Vagina (tissue), 2 donors: ENCODE results near the gene ZNF512. TPM values are rescaled to one million over a fixed set of nuclear protein-coding genes. Genes with fewer than 3 reads are reported as not detected.
A peak's percentile ranks its signal among the peaks of the same experiment; 100 is the strongest.

Experiments
- DNase-seq, 2 donors: peaks; one replicate each; pipeline ENCODE4 v3.0.0-alpha.2; 2017; ENCODE audit errors: extremely low spot score in 2 of 2
- H3K27ac ChIP-seq: fragments of 200-600 bp; sonication (generic); one replicate; pipeline ENCODE4 v1.5.1; 2019
- H3K27me3 ChIP-seq: fragments of 200-600 bp; sonication (generic); one replicate; pipeline ENCODE4 v1.5.1; 2019
- H3K36me3 ChIP-seq, 2 donors: fragments of 200-600 bp; sonication (generic); one replicate each; pipeline ENCODE4 v1.5.1; 2017 to 2019
- H3K4me1 ChIP-seq: fragments of 200-600 bp; sonication (generic); one replicate; pipeline ENCODE4 v1.5.1; 2019
- H3K4me3 ChIP-seq, 2 donors: fragments of 200-600 bp; sonication (generic); 1 replicate in 1 of 2; 2 replicates in 1 of 2; pipeline ENCODE4 v1.5.1; 2016 to 2019
- H3K9me3 ChIP-seq: fragments of 200-600 bp; sonication (generic); one replicate; pipeline ENCODE4 v1.5.1; 2019
- CTCF ChIP-seq, 3 experiments: fragments of 450-650 bp in 2 of 3; fragments of 200-600 bp in 1 of 3; sonication (generic) in 1 of 3; IDR thresholded peaks; one replicate each; pipeline ENCODE4 v1.5.1; 2017 to 2019; ENCODE audit warnings: antibody characterized with exemption in 3 of 3, mild to moderate bottlenecking in 2 of 3, moderate library complexity in 2 of 3
- POLR2A ChIP-seq, 2 donors: fragments of 450-650 bp; IDR thresholded peaks; one replicate each; pipeline ENCODE4 v1.6.1; 2017; ENCODE audit warnings: antibody characterized with exemption in 2 of 2, mild to moderate bottlenecking in 2 of 2, moderate library complexity in 2 of 2
- POLR2AphosphoS5 ChIP-seq, 2 donors: sonication (generic); formaldehyde crosslinking; IDR thresholded peaks; one replicate each; pipeline ENCODE4 v1.9.0; 2017; ENCODE audit warnings: antibody characterized with exemption in 2 of 2, mild to moderate bottlenecking in 2 of 2, low read depth in 1 of 2; ENCODE audit not compliant: insufficient read depth in 1 of 2
- intact Hi-C: fragments of 100-400 bp; cut with DNase I; formaldehyde crosslinking; loops from one replicate; pipeline ENCODE4 v1.15.1; 2023
- total RNA-seq: library from RNA; depleted of rRNA; stranded (reverse); fragments of >200 nt; gene quantifications from one replicate; pipeline ENCODE4 v1.2.3, GENCODE V29; 2016

The ZNF512 gene
- total RNA-seq, 1 donor from 2014 or later: 35.4 TPM

DNA sequence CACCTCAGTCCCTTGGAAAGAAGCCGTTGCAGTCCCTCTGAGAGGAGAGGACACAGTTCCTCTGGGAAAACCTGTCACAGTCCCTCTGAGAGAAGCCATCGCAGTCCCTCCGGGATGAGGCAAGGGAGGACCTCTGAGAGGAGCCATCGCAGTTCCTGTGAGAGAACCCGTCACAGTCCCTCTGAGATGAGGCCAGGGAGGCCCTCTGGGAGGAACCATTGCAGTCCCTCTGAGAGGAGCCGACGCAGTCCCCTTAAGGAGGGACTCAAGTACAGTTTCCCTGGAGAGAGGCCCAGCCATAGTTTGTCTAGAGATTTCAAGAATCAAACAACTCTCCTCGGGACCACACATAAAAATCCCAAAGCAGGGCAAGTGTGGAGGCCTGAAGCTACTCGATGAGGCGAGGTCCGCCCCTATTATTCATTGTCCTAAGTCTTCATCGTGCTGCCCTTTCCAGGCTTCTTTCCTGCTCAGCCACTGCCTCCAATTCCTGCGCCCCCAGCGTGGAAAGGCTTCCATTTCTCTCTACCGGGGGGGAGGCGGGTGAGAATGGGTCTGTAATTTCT, 630 bp upstream of the ZNF512 start:
- Histone ChIP-seq H3K36me3 (no peaks in the 10 kb centered on the region), H3K4me1 (peaks cover 26% of the 10 kb centered on the region), H3K9me3 (no peaks in the 10 kb centered on the region), H3K4me3 (peak overlapping the region; percentile 52 to 69), H3K27ac (peak overlapping the region; percentile 62), H3K27me3 (no peaks in the 10 kb centered on the region)
- no peak for TF ChIP-seq CTCF (IDR thresholded peaks at IDR 0.05)
- no peak for TF ChIP-seq POLR2AphosphoS5 (IDR thresholded peaks at IDR 0.05; ENCODE audit: insufficient read depth in 1 of 2, low read depth in 1 of 2)
- no peak for TF ChIP-seq POLR2A (IDR thresholded peaks at IDR 0.05)
- intact Hi-C loops: no loop called here
- peak in 1 of 2 donors; percentile 84 for DNase-seq

DNA sequence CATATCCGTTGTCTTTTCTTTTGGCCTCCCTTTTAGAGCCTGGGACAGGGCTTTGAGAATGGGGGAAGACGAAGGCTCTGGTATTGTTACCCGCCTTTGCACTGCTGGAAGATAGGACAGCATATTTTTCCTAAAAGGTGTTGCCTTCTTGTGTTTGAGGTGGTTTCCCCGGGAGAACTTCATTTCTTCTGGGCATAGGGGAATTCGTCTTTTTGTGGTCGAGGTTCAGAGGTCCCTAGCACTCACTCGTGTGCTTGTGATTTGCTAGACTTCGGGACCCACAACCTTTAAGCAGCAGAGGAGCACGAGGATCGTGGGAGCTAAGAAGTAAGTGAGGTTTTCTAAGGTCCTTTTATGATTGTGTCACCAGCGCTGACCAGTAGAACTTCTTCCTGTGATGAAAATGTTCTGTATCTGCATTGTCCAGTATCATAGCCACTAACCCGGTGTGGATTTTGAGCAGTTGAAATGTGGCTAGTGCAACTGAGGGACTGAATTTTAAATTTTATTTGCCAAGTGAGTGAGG, 611 bp downstream of the ZNF512 start:
- Histone ChIP-seq H3K9me3 (no peaks in the 10 kb centered on the region), H3K36me3 (no peaks in the 10 kb centered on the region), H3K4me1 (peaks cover 26% of the 10 kb centered on the region), H3K27me3 (no peaks in the 10 kb centered on the region), H3K4me3 (peak overlapping the region; percentile 52 to 69), H3K27ac (peak overlapping the region; percentile 62)
- TF ChIP-seq CTCF (IDR thresholded peaks at IDR 0.05) (no peak), POLR2A (IDR thresholded peaks at IDR 0.05) (no peak), POLR2AphosphoS5 (IDR thresholded peaks at IDR 0.05; ENCODE audit: insufficient read depth in 1 of 2, low read depth in 1 of 2) (no peak)
- DNase-seq: peak in 1 of 2 donors; percentile 58
- intact Hi-C loops: no loop called here

GRCh38 chr2:27584597-27584996, 1.8 kb downstream of the ZNF512 start:
- H3K9me3 ChIP-seq: no peaks in the 10 kb centered on the region
- H3K36me3 ChIP-seq: no peaks in the 10 kb centered on the region
- peaks cover 26% of the 10 kb centered on the region for H3K4me1 ChIP-seq
- TF ChIP-seq CTCF (IDR thresholded peaks at IDR 0.05) (no peak), POLR2AphosphoS5 (IDR thresholded peaks at IDR 0.05; ENCODE audit: insufficient read depth in 1 of 2, low read depth in 1 of 2) (no peak), POLR2A (IDR thresholded peaks at IDR 0.05) (no peak)
- no peak overlapping the region for H3K4me3 ChIP-seq
- intact Hi-C loops: no loop called here
- no peak overlapping the region for H3K27ac ChIP-seq
- no peaks in the 10 kb centered on the region for H3K27me3 ChIP-seq
- DNase-seq: no peak

DNA sequence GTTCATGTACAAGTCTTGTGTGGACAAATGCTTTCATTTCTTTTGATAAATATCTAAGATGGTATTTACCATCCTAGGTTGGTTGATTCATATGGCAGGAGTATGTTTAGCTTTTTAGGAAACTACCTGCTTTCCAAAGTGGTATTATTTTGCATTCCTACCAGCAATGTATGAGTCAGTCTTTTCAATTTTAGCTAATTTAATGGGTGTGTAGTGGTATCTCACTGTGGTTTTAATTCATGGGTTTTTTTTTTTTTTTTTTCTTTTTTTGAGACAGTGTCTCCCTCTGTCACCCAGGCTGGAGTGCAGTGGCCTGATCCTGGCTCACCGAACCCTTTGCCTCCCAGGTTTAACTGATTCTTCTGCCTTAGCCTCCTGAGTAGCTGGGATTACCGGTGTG, 4.2 kb downstream of the ZNF512 start:
- no peak overlapping the region for H3K27ac ChIP-seq
- H3K4me1 ChIP-seq: peaks cover 26% of the 10 kb centered on the region
- intact Hi-C loops: no loop called here
- H3K36me3 ChIP-seq: no peaks in the 10 kb centered on the region
- no peak for DNase-seq
- TF ChIP-seq CTCF (IDR thresholded peaks at IDR 0.05) (no peak), POLR2AphosphoS5 (IDR thresholded peaks at IDR 0.05; ENCODE audit: insufficient read depth in 1 of 2, low read depth in 1 of 2) (no peak), POLR2A (IDR thresholded peaks at IDR 0.05) (no peak)
- peaks cover 13% of the 10 kb centered on the region for H3K9me3 ChIP-seq
- no peaks in the 10 kb centered on the region for H3K27me3 ChIP-seq
- H3K4me3 ChIP-seq: no peak overlapping the region

- Histone ChIP-seq H3K27ac (no peak overlapping the region), H3K27me3 (no peaks in the 10 kb centered on the region), H3K9me3 (peaks cover 14% of the 10 kb centered on the region), H3K4me1 (peaks cover 25% of the 10 kb centered on the region), H3K4me3 (no peak overlapping the region), H3K36me3 (no peaks in the 10 kb centered on the region)
- no peak for DNase-seq
- intact Hi-C loops: no loop called here
- TF ChIP-seq CTCF (IDR thresholded peaks at IDR 0.05) (no peak), POLR2AphosphoS5 (IDR thresholded peaks at IDR 0.05; ENCODE audit: insufficient read depth in 1 of 2, low read depth in 1 of 2) (no peak), POLR2A (IDR thresholded peaks at IDR 0.05) (no peak)
These were observed 5.5 kb downstream of the ZNF512 start for GRCh38 chr2:27588308-27588707.
